NOMO-1 (cell line): Measurements from ENCODE around the gene ACADL.

Experiments
- DNase-seq, 2 experiments: peaks; one replicate each; lab custom pipeline; 2025; ENCODE audit not compliant: unreplicated experiment in 2 of 2; lab: John Stamatoyannopoulos, UW

Gene ACADL

DNA sequence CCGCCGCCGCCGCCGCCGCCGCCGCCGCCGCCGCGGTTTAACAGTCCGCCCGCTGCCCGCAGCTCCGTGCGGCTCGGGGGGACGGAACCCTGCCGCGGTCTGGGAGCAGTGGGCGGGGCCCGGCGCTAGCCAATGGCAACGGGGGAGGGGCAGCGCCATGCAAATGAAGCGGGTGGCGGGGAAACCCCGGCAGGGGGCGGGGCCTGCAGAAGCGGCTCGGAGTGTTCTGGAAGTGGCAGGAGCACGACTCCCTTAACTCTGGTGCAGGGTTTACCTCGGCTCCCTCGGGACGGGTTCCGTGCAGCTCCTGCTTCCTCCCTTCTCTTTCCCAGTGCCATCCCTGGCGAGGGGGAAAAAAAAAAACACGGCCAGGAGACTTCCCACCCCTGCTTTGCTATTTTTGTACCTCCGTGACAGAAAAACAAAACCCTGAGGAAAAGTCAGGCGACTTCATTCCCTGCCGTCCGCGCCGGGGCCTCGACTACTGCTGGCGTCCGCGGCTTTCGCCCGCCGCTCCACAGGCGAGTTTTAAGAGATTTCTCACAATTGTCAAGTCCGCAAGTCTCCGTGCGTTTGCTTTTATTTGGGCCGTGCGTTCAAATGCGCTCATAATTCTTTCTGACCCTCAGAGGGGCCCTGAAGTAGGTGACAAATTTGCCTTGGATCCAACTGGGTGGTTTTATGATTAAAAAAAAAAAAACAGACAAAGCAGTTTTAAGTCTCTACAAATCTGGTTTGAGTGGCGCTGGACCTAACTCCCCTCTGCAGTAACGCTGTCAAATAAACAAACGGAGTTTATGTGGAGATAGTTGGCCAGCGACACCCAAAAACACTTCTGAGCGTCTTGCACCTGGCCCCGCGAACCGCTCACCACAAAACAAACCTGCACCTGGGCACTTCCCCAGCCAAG, 53.7 kb downstream of the ACADL start, which contains the start of gene KANSL1L:
TSS of gene KANSL1L (minus strand) at position 101 of the 910 bp plus-strand sequence. CDS start 16,827 bp downstream, outside the sequence.
- peak; percentile 92 to 95 for DNase-seq

DNA sequence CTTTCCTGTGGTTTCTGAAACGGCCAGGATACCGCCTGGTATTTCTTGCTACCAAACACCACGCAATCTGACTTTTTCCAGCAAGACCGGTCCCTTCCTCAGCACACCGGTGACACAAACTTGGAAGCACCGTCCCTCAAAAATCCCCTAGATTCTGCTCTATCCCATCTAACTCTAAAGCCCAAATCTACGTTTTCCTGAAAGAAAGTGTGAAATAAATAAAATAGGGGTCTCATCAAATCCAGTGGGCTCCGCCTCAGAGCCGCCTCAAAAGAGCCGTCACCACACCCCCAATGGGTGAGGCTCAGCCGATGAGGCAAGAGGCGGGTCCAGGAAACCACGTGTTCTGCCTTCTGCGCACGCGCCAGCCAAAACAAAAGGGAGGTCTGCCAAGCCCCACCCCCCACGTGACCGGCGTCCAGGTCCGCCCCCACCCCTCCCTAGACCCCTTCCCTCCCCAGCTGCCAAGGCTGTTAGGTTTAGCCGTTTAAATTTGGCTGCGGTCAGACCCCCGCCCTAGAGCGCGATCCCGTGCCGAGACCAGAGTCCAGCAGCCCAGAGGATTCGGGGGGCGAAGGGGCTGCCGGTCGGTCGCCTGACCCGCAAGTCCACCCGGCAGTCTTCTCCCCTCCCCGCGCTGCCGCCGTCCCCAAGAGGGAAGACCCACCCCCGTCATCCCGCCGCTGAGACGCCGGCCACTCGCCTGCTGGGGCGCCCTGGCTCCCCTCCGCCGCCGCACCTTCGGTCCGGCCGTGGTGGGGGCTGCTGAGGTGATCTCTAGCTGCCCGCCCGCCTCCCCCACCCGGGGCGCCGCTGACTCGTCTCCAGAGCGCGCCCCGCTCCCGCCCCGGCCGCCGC, 54.6 kb downstream of the ACADL start:
- peak; percentile 88 to 94 for DNase-seq

DNA sequence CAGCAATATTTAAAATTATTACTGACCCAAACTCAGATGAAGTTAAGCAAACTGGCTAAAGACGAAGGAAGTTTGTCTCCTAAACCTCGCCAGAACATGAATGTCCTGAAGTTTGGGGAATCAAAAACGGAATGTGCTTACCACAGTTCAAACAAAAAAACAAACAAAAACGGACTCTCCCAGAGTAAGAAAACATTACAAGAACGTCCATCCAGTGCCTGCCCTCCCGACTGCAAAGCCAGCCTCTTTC, 55.1 kb downstream of the ACADL start:
- no peak for DNase-seq

DNA sequence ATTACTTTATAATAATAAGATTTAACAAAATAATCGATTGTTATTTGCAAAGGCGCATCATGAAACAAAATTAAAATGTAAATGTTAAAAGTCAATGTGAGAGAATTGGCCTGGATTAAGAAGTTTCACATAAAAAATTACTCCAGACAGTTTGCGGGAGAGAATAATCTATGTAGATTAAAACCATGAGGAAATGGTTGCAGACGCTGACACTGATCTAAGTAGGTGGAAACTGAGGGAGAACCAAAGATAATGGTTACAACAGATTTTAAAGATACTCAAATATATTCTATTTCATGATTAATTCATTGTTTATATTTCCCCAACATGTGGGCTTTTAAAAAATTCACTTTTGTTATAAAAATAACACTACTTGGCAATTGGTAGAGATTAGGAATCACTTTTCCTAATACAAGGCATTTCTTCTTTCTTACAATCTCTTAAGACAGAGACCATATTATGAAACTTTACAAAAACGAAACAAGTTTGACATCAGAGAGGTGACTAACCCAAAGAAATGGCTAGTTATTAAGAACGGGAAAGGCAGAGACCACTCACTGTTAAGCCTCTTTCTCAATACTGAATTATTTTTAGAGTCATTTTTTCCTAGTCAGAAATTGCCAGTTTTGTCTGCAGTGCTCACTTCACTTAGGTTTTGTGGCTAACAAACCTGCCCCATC, 55.6 kb downstream of the ACADL start:
- peak; percentile 69 to 89 for DNase-seq

DNA sequence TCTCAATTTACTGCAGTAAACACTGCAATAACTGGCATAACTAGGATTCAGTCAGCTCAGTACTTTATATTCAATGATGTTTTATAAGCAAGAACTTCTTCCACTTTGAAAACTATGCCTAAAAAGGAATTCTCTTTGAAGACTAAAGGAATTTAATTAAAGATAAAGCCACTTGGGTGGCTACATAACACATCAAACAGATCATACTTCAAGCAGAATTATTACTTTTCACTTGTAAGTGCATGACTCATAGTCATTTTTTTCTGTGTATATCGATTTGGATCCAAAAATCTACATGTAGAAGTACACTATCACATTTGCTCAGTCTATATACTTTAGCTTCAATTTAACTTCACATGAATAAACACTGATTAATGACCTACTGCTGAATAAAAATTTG, 58.0 kb downstream of the ACADL start:
- DNase-seq: no peak

DNA sequence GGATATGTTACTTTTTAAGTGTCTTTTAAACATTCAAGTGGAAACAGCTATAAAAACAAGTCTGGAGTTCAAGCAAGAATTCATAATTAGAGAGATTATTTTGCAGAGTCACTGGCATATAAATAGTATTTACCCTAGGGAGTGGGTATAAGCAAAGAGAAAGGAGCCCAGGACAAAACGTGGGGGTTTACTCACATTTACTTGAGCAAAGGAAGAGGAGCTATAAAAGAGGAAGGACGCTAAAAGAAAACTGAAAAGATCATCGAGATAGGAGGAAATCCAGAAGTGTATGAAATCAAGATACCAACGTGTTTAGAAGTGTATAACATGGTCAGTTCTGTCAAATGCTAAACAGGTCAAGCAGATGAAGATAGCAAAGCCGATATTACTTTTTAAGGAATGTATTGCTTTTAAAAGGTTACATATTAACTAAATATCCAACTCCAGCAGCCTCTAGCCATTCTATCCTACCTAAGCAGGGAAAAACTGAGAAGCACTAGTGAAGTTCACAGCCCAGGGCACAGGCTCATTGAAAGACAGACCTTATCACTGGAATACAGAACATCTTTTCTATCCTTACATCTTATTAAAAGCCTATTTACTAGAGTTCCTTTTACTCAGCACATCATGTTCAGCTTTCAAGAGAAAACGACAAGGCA, 62.7 kb downstream of the ACADL start:
- DNase-seq: peak; percentile 37 to 40

DNA sequence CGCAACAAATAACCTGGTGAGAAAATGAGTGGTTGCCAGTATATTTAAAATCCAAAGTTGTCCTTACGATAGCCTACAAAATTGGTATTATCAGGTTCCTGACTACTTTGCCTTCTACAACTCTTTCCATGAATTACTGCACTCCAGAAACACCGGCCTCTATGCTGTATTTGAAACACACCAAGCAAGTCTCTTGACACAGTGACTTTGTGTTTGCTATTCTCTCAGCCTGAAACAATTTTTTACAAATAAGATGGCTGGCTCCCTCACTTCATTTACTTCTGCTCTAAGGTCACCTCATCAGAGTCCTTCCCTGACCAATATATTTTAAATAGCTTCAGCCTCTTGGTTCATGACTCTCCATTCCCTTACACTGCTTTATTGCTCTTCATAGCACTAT, 66.2 kb downstream of the ACADL start:
- no peak for DNase-seq

DNA sequence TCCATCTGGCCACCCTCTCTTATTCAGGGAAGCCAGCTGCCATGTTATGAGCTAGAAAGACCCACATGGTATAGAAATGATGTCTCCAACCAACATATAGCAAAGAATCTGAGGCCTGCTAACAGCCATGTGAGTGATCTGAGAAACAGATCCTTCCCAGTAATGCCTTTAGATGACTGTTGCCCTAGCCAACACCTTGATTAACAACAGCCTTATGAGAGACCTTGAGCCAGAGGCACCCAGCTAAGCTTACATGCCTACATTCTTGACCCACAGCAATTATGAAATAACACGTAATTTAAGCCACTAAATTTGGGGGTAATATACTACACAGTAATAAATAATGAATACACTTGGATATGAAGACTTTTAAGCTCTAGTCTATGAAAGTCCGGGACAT, 67.0 kb downstream of the ACADL start:
- no peak for DNase-seq

DNA sequence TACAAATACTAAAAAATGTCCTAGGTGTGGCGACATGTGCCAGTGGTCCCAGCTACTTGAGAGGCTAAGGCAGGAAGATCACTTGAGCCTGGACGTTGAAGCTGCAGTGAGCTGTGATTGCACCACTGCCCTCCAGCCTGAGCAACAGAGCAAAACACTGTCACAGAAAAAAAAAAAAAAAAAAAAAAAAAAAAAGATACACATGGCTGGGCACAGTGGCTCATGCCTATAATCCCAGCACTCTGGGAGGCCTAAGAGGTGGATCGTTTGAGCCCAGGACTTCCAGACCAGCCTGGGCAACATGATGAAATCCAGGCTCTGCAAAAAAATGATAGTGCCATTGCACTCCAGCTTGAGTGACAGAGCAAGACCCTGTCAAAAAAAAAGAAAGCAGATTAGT, 67.7 kb downstream of the ACADL start:
- DNase-seq: no peak

DNA sequence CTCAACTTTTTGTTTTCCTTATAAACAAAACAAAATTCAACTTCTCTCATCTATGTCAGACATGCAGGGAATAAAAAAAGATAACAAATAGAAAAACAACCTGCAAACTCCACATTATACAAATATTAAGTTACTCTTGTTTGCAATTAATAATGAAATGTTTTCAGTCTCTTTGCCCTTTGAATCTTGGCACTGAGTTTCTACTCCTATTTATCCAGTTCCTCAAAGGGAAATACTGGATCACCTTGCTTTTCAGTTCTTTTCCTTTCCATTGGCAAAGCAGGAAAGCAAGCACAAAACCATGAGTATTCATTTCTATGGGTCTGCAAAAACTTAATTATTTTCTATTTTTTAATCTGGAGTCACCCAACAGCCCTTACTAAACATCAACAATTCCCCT, 77.6 kb downstream of the ACADL start:
- no peak for DNase-seq
